Hematopoietic multipotent progenitor cell (in vitro differentiated cells): Measurements from ENCODE around the gene TRIM29. TPM values are rescaled to one million over a fixed set of nuclear protein-coding genes. Genes with fewer than 3 reads are reported as not detected.
A peak's percentile ranks its signal among the peaks of the same experiment; 100 is the strongest.

Experiments
- DNase-seq, 3 donors: peaks; one replicate each; pipeline ENCODE4 v3.0.0-alpha.2; 2011 to 2015; ENCODE audit warnings: low read depth in 2 of 3, low spot score in 2 of 3
- total RNA-seq: library from RNA; depleted of rRNA; stranded (reverse); fragments of >200 nt; gene quantifications from one replicate; pipeline ENCODE4 v1.2.3, GENCODE V29; 2012

The TRIM29 gene
- total RNA-seq, 1 donor, result under 0.01 TPM

DNA sequence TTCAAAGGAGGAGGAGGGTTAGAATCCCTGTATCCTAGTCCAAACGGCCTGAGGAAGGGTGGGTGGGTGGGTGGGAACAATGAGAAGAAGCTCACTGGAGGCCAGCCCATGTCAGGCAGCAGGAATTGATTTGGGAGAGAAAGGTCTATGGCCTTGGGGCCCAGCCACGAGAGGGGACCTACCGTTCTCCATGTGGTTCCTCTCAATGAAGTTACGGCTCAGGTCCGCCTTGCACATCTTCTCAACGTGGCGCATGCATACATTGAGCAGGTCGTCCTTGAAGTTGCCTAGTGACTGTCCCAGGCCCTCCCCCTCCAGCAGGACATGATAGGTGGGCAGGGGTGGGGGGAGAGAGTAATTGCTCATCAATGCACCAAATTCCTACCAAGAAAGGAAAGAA, 12.4 kb downstream of the TRIM29 start:
- DNase-seq, result no peak

DNA sequence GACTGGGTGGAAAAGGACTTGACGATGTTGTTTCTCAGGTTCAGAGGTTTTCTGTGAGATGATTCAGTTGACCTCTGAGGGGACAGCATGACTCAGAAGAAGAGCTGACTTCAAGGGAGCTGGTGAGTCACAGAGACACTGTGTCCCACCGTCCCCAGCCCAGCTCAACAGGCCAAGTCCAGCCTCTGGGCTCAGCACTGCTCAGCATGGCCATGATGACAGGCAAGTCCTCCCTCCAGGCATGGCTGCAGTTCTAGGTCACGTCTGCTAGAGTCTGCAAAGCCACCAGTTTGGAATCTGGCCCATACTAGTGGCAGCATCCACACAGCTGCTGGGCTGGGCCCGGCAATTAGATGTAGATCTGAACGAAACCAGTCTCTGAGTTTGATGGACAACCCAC, 12.9 kb downstream of the TRIM29 start:
- no peak for DNase-seq

DNA sequence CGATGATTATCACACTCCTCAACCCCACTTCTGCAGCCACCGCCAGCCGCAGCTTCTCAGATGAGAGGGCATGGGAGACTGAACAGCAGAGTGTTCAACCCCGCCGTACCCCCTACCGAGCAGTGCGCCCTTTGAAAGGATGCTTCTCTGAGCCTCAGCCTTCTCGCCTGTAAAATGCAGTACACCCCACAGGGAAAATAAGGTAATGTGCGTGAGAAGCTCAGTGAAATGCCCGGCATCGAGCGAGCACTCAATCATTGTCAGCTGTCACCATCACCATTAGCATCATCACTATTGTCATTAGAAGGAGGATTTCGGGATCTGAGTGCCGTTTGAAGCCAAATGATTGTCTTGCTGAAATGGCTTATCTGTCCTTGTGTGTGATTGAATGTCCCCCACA, 13.6 kb downstream of the TRIM29 start:
- DNase-seq, result no peak

- no peak for DNase-seq
Observed at GRCh38 chr11:120123946-120124345, 14.0 kb downstream of the TRIM29 start.

- DNase-seq, result peak in 1 of 3 donors; percentile 27
Observed at GRCh38 chr11:120122924-120123683, 14.8 kb downstream of the TRIM29 start.

GRCh38 chr11:120121914-120122473, 15.9 kb downstream of the TRIM29 start:
- no peak for DNase-seq

DNA sequence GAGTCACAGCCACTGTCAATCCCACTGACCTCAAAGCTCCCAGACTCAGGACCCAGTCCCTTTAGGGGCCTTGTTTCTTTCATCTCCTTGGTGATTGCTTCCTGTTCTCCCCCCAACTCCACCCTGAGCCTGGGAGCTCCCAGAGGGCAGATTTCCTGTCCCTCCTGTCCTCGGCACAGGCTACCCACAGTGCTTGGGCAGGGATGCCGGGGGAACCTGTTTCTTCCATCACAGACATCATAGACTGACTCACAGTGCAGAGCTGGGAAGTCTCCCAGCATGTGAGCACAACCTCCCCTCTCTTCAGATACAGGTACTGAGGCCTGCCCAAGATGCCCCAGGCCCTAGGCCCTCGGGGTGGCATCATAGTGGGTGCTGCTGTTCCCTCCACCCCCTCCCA, 16.6 kb downstream of the TRIM29 start:
- DNase-seq, result no peak

DNA sequence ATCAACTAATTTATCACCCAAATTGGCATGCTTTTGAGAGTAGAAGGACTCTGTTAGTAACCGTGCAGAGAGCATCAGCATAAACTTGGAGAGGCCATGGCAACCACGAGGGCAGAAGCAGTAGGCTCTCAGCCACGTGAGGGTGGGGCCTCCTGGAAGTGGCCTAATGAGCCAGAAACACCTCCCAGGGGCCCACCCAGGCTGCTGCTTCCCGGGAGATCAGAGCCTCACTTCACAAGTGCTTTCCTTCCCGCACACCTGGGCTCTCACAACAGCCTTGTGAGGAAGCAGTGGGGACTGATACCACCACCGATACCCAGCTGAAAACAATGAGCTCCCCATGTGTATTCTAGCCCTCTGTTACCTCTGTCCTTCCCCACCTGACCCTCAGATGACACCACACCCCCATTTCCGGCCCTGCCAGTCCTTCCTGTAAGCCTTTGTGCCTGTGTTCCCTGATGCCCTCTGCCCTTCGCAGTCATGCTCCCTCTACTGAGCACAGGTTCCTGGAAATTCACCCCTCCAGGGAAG, 17.0 kb downstream of the TRIM29 start:
- no peak for DNase-seq

GRCh38 chr11:120119121-120119520, 18.8 kb downstream of the TRIM29 start:
- no peak for DNase-seq

DNA sequence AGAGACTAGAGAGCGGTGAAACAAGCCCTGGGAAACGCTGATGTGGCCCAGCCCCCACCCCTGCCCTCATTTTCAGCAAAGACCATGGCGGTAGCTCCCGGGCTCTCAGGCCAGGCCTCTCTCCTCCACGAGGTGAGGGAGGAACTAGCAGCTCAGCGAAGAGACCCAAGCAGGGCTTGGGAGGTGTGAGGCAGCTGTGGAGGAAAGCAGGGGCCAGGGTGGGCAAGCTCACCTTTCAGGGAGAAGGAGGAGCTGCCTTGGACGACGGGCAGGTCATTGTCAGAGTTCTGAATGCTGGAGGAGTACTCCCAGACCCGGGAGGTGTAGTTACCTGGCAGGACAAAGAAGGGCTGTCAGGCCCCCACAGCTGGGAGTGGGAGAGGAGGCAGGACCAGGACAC, 19.9 kb downstream of the TRIM29 start:
- no peak for DNase-seq

DNA sequence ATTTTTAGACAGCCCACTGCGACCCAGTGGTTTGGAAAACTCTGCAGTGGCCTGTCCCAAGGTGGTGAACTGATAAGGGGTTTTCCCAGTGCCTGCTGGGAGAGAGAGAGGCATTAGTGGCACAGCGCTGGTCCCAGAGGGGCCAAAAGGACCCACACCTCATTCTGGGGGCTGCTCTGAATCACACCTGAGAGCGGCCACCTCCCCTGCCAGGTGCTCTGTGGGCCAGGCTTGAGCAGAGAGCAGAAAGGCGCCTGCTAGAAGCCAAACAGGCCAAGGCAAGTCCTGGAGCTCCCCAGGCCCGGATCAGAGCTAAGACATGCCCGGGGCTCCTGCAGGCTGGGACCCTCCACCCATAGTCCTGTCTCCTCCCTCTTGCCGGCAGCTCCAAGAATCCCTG, 20.9 kb downstream of the TRIM29 start:
- no peak for DNase-seq

DNA sequence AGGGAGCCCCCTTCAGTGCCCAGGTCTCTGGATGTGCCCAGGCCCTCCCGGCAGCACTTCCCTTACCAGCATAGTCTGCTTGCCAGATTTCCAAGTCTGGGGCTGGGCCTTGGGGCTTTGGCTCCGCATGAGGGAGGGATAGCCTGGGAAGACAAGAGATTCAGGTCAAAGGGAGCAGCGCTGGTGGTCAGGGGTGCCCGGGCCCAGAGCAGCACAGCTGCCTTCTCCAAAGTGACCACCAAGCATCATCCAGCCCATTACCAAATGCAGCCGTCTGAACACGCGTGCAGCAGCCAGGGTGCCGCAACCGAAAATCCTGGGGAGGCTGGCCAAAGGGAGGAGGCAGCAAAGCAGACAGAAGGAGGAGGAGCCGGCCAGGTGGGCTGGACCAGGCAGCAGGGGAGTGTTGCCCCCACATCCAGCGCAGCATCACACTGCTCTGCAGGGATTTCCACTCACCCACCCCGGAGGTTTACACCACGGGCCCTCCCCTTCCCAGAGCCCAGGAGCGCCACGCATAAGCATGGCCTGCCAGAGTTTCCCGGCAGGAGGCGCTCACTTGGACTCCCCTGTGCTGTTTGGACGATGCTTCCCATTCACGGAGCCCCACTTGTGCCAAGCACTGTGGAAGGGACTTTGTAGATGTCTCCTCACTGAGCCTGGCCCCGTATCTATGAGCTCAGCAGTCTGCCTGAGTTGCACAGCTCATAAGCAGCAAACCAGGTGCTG, 22.5 kb downstream of the TRIM29 start:
- no peak for DNase-seq

- no peak for DNase-seq
Observed at GRCh38 chr11:120112174-120112796, 25.6 kb downstream of the TRIM29 start.

GRCh38 chr11:120109531-120109930, 28.4 kb downstream of the TRIM29 start:
- no peak for DNase-seq

GRCh38 chr11:120108785-120109168, 29.1 kb downstream of the TRIM29 start:
- DNase-seq, result no peak

DNA sequence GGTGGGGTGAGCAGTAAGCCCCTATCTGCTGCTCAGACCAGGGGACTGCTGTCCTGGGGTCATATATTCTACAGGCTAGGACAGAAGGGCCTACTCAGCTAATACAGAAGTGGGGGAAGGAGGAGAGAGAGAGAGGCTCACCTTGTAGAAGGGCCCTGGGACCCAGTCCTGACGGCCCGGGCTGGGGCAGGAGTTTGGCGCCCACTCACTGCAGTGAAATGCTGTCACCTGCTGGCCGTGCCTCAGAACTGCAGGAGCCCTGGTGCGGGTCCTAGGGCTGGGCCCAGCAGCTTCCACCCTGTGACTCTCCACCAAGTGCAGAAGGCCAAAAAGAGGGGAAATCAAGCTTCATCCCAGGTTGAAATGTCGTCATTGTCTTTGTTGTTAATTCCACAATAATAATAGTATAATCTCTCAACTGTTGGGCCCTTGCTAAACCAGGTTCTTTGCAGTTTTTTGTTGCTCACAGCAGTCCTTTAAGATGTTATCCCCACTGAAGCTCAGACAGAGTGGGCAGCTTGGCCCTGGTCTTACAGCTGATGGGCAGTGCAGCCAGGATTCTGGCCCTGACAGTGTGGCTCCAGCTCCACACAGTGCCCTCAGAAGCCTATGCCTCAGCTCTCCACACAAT, 29.6 kb downstream of the TRIM29 start:
- DNase-seq, result peak in 2 of 3 donors; percentile 51 to 73

DNA sequence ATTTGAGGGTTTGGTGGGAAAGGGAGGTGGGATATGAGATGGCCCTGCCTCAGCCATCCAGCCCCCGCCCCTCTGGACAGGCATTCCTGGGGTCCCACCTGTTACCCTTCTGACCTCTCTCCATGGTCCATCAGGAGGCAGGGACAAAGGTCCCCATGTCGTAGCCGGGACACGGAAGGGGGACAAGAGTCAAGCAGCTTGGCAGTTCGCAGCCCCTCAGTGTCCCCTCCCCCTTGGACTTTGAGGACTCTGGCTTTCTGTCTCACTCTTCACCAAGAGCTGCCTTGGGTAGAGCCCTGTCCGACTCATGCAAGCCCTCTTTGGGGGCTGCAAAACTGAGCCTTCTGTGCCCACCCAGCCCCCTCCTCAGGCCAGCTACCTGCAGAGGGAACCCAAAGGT, 30.2 kb downstream of the TRIM29 start:
- no peak for DNase-seq

DNA sequence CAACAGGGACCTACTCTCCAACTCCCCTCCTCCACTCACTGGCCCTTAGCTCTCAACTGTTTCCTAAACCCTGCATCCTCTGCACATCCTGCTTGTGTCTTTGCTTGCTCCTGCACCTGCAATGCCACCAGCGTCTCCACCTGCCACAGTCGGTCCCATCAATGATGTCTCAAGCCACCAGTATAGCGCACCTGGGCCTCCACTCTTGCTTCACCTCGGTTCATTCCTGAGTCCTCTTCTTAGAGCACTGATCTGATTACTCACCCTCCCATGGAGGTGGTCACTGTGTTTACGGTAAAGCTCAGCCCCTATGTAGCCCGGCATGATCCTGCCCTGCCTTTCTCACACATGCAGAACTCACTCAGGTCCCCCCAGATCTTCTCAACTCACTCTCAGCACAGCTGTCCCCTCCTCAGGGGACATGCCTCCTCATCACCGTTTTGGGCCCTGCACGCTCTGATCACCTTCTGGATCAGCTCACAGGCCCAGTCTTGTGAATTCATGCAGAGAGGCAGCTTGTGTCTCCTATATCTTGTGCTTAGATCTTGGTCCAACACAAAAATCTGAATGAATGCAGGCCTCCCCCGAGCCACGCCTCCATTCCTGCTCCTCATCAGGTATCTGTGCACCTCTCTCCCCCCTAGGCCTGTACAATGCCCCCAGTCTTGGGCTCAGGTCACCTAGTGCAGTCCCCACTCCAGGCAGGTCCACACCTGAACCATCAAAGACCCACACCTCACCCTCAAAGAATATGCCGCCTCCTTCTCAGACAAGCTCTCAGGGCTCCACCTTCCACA, 31.4 kb downstream of the TRIM29 start:
- DNase-seq, result no peak

- DNase-seq, result no peak
Observed at GRCh38 chr11:120105576-120105975, 32.3 kb downstream of the TRIM29 start.

- no peak for DNase-seq
Observed at GRCh38 chr11:120104041-120104565, 33.8 kb downstream of the TRIM29 start.
